Measurements from ENCODE around the gene JCAD. TPM values are rescaled to one million over a fixed set of nuclear protein-coding genes. Genes with fewer than 3 reads are reported as not detected.
A peak's percentile ranks its signal among the peaks of the same experiment; 100 is the strongest.

The JCAD gene
- total RNA-seq, 1 donor from 2014 or later: 8.2 TPM

GRCh38 chr10:30045961-30046360 lies 13.4 kb downstream of the JCAD start:
- no peak for DNase-seq (ENCODE audit: low read depth)

- DNase-seq (ENCODE audit: low read depth): no peak
Observed at GRCh38 chr10:30043476-30044270, 15.7 kb downstream of the JCAD start.

GRCh38 chr10:30042820-30043219 lies 16.6 kb downstream of the JCAD start:
- DNase-seq (ENCODE audit: low read depth): no peak

GRCh38 chr10:30041196-30042105 lies 17.9 kb downstream of the JCAD start:
- no peak for DNase-seq (ENCODE audit: low read depth)

GRCh38 chr10:30040597-30040996 lies 18.8 kb downstream of the JCAD start:
- no peak for DNase-seq (ENCODE audit: low read depth)

GRCh38 chr10:30039988-30040387 lies 19.4 kb downstream of the JCAD start:
- DNase-seq (ENCODE audit: low read depth): no peak

GRCh38 chr10:30039567-30039966 lies 19.8 kb downstream of the JCAD start:
- no peak for DNase-seq (ENCODE audit: low read depth)

GRCh38 chr10:30038781-30039536 lies 20.4 kb downstream of the JCAD start:
- no peak for DNase-seq (ENCODE audit: low read depth)

GRCh38 chr10:30037620-30038336 lies 21.6 kb downstream of the JCAD start:
- DNase-seq (ENCODE audit: low read depth): no peak

- no peak for DNase-seq (ENCODE audit: low read depth)
Observed at GRCh38 chr10:30036811-30037210, 22.6 kb downstream of the JCAD start.

- no peak for DNase-seq (ENCODE audit: low read depth)
Observed at GRCh38 chr10:30036341-30036740, 23.0 kb downstream of the JCAD start.

GRCh38 chr10:30034433-30035137 lies 24.8 kb downstream of the JCAD start:
- no peak for DNase-seq (ENCODE audit: low read depth)

GRCh38 chr10:30032125-30032524 lies 27.3 kb downstream of the JCAD start:
- no peak for DNase-seq (ENCODE audit: low read depth)

- DNase-seq (ENCODE audit: low read depth): no peak
Observed at GRCh38 chr10:30029872-30030256, 29.5 kb downstream of the JCAD start.

GRCh38 chr10:30029164-30029871 lies 30.1 kb downstream of the JCAD start:
- no peak for DNase-seq (ENCODE audit: low read depth)

GRCh38 chr10:30028738-30029030 lies 30.7 kb downstream of the JCAD start:
- no peak for DNase-seq (ENCODE audit: low read depth)

GRCh38 chr10:30028006-30028737 lies 31.2 kb downstream of the JCAD start:
- no peak for DNase-seq (ENCODE audit: low read depth)

GRCh38 chr10:30027057-30028005 lies 32.1 kb downstream of the JCAD start:
- peak; percentile 53 for DNase-seq (ENCODE audit: low read depth)

- DNase-seq (ENCODE audit: low read depth): no peak
Observed at GRCh38 chr10:30026578-30026977, 32.8 kb downstream of the JCAD start.
